ENCODE data around the gene ADGRV1. TPM values are rescaled to one million over a fixed set of nuclear protein-coding genes. Genes with fewer than 3 reads are reported as not detected.

The ADGRV1 gene
- total and polyA plus RNA-seq, 12 donors, result 0.03 to 1.4 (median 0.44) TPM; not detected in 6

DNA sequence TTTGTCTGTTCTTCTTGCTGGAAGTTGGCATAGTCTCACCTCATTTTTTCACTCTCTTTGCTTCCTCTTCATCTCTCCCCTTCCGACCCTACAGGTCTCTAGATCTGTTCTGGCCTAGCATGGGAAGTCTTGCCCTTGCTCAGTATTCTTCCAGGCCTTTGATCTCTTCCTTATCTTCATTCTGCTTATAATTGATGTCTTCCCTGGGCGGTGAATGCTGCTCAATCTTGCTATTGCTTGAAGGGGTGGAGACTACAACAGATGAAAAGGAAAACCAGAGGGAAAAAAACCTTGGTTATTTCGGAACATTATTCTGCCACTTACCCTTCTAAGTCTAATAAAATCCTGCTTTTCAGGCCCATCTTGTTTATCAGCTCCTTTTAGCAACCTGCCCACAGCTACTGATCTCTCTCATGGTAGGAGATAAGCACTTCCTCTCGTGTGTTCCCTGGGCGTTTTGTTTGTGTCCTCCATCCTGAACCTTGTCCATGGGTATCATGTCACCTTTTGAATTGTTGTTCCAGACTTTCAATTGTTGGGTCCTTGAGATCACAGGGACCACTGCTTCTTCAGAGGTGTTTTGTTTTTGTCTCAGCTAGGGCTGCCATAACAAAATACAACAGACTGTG is 375.6 kb downstream of the ADGRV1 start:
- WGBS, 2 donors, result 83 to 89% methylated on average over 5 of the region's 5 CpGs
- ATAC-seq, result no peak

DNA sequence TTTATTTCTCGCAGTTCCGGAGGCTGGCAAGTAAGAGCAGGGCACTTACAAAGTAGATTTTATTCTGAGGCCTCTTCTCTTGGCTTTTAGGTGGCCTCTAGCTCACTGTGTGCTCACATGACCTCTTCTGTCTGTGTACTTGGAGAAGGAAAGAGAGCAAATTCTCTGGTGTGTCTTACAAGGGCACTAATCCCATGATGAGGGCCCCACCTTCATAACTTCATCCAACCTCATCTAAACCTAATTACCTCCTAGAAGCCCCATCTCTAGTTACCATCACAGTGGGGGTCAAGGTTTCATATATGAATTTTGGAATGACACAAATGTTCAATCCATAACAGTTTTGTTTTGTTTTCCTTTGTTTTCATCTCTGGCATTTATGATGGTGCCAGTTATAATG is 376.1 kb downstream of the ADGRV1 start:
- WGBS, 2 donors, result 95 to 100% methylated on average over 2 of the region's 2 CpGs
- Histone ChIP-seq H3K9me3 (peaks cover 0 to 3% (median 0%) of the 10 kb centered on the region in 11 donors), H3K27me3 (no peaks in the 10 kb centered on the region), H3K27ac (no peak overlapping the region), H3K4me3 (no peak overlapping the region), H3K4me1 (peaks cover 0 to 15% (median 0%) of the 10 kb centered on the region in 9 donors), H3K36me3 (no peaks in the 10 kb centered on the region)
- TF ChIP-seq, protein P1, sequence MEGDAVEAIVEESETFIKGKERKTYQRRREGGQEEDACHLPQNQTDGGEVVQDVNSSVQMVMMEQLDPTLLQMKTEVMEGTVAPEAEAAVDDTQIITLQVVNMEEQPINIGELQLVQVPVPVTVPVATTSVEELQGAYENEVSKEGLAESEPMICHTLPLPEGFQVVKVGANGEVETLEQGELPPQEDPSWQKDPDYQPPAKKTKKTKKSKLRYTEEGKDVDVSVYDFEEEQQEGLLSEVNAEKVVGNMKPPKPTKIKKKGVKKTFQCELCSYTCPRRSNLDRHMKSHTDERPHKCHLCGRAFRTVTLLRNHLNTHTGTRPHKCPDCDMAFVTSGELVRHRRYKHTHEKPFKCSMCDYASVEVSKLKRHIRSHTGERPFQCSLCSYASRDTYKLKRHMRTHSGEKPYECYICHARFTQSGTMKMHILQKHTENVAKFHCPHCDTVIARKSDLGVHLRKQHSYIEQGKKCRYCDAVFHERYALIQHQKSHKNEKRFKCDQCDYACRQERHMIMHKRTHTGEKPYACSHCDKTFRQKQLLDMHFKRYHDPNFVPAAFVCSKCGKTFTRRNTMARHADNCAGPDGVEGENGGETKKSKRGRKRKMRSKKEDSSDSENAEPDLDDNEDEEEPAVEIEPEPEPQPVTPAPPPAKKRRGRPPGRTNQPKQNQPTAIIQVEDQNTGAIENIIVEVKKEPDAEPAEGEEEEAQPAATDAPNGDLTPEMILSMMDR (IDR thresholded peaks at IDR 0.05), result no peak
- ATAC-seq (no peak), DNase-seq (no peak)
- intact Hi-C loops (cut with DNase I), result loop anchor here (5.0 to 10.0 kb wide), 10 partner anchors 67 to 483 kb away; partner anchors contain the start of gene ARRDC3 (in 3 of the 10)

More for the DNA sequence above, 375.6 kb downstream of the ADGRV1 start:
- TF ChIP-seq, protein P1 (IDR thresholded peaks at IDR 0.05), result no peak
- intact Hi-C loops (cut with DNase I), result loop anchor here (5.0 to 10.0 kb wide), 10 partner anchors 67 to 483 kb away; partner anchors contain the start of gene ARRDC3 (in 3 of the 10)
- no peak overlapping the region for H3K4me3 ChIP-seq
- H3K9me3 ChIP-seq, result peaks cover 0 to 3% (median 0%) of the 10 kb centered on the region in 11 donors
- H3K36me3 ChIP-seq, result no peaks in the 10 kb centered on the region
- peaks cover 0 to 15% (median 0%) of the 10 kb centered on the region in 9 donors for H3K4me1 ChIP-seq
- DNase-seq, result no peak
- H3K27me3 ChIP-seq, result no peaks in the 10 kb centered on the region
- H3K27ac ChIP-seq, result no peak overlapping the region

DNA sequence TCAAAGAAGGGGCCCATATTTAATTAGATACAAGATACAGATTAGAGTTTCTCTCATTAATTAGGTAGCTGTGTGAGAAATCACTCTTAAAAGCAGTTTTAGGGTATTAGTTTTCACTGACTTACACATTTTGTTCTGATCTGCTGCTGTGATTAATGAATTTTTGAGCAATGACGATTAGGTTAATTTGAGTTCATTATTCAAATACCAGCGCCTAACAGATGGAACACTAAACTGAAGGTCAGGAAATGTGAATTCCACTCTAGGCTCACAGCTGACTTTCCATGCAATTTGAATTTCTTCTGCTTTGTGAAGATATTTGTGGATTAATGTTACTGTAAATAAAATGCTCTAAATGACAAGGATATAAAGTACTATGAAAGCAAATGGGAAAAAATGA is 380.6 kb downstream of the ADGRV1 start:
- H3K9me3 ChIP-seq, result peaks cover 0 to 3% (median 0%) of the 10 kb centered on the region in 11 donors
- intact Hi-C loops (cut with DNase I), result loop anchor here in 7 of 10 donors (5.0 to 10.0 kb wide), 5 partner anchors 74 to 478 kb away; partner anchors contain the start of gene ARRDC3 (in 3 of the 7)
- TF ChIP-seq, protein P1 (IDR thresholded peaks at IDR 0.05), result no peak
- peaks cover 0 to 6% (median 0%) of the 10 kb centered on the region in 9 donors for H3K4me1 ChIP-seq
- no peak for DNase-seq
- no peak overlapping the region for H3K4me3 ChIP-seq
- WGBS, 2 donors, result 51 to 76% methylated on average over 2 of the region's 2 CpGs
- H3K27me3 ChIP-seq, result no peaks in the 10 kb centered on the region
- no peaks in the 10 kb centered on the region for H3K36me3 ChIP-seq
- no peak overlapping the region for H3K27ac ChIP-seq
- ATAC-seq, result no peak

DNA sequence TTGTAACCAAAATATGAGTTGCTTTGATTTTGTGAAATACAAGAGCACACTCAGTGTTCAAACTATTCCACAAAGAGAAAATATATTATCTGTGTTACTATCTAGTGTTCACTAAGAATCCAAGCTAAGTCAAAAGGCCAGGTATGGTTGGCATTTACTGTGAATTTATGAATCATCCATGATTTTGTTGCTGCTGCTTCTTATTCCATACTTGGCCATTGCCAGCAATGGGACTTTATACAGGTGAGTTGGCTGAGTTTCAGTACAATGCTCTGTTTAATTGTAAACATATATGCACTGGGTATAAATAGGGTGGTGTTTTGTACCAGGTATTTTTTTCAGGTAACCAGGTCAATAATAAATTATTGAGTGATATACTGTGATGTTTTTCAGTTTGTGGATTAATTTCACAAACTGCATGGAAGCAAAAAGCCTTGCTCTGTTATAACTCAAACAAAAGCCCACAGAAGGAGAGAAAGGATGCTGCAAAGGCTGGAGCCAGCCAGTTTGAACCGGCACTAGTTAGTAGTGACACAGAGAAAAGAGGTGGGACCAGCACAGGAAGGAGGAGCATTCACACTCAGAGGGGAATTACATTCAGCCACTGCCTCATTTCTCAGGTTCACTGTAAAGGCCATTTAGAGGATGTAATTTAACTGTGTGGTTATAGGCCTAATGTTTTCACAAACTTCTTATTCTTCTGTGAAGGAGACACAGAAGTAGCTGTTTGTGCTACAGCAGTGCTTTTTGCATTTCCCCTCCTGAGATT is 381.8 kb downstream of the ADGRV1 start:
- TF ChIP-seq, protein P1 (IDR thresholded peaks at IDR 0.05), result no peak
- Histone ChIP-seq H3K4me1 (peaks cover 0 to 6% (median 0%) of the 10 kb centered on the region in 9 donors), H3K4me3 (no peak overlapping the region), H3K27ac (no peak overlapping the region), H3K36me3 (no peaks in the 10 kb centered on the region), H3K27me3 (no peaks in the 10 kb centered on the region), H3K9me3 (peaks cover 0 to under 1% (median 0%) of the 10 kb centered on the region in 11 donors)
- 6 to 19% methylated on average over 1 of the region's 1 CpG for WGBS, 2 donors
- intact Hi-C loops (cut with DNase I), result loop anchor here in 1 of 10 donors (10.0 kb wide), 1 partner anchor 144 kb away; no protein-coding TSS in a partner anchor
- no peak for ATAC-seq
- DNase-seq, result no peak

Data from heart right ventricle (tissue), 16 donors.